H1 (cell line): ENCODE data around the gene CXXC5. TPM values are rescaled to one million over a fixed set of nuclear protein-coding genes. Genes with fewer than 3 reads are reported as not detected.

ENCODE experiments used
- CTCF ChIA-PET: fragments of 300-600 bp; sonication (Branson Sonifier 250); formaldehyde crosslinking; loops from one replicate; lab custom pipeline; 2021; ENCODE audit not compliant: partially characterized antibody; lab: Charles Lee
- POLR2A ChIA-PET: fragments of 300-600 bp; sonication (Branson Sonifier 250); formaldehyde crosslinking; loops from one replicate; lab custom pipeline; 2021; ENCODE audit warnings: inconsistent platforms; ENCODE audit not compliant: partially characterized antibody; lab: Charles Lee
- DNase-seq, 2 experiments: peaks; one replicate each; pipeline versions ENCODE4 v3.0.0 to v3.0.0-alpha.2; 2010 to 2022; ENCODE audit warnings: low spot score in 2 of 2, low read depth in 1 of 2, mixed read lengths in 1 of 2
- FAIRE-seq: peaks from 2 replicates; lab custom pipeline; 2011; peaks lifted over from hg19 to GRCh38; lab: Jason Lieb, UNC
- H2AFZ ChIP-seq: 2 replicates; pipeline ENCODE4 v1.8.1; 2012; ENCODE audit warnings: low read length, inconsistent platforms
- H2AK5ac ChIP-seq: 2 replicates; pipeline ENCODE4 v1.6.1; 2013; ENCODE audit warnings: low read depth, low read length
- H2BK120ac ChIP-seq: replicated peaks from 2 replicates; pipeline ENCODE3; 2013; ENCODE audit warnings: low read depth, low read length, inconsistent platforms
- H2BK12ac ChIP-seq: 2 replicates; pipeline ENCODE4 v1.6.1; 2013; ENCODE audit warnings: low read depth, low read length
- H2BK15ac ChIP-seq: 2 replicates; pipeline ENCODE4 v1.6.1; 2013; ENCODE audit warnings: low read length
- H2BK20ac ChIP-seq: 2 replicates; pipeline ENCODE4 v1.6.1; 2013; ENCODE audit warnings: low read length
- H2BK5ac ChIP-seq: 2 replicates; pipeline ENCODE4 v1.6.1; 2013; ENCODE audit warnings: low read depth, low read length
- H3K14ac ChIP-seq: 2 replicates; pipeline ENCODE4 v1.6.1; 2013; ENCODE audit warnings: inconsistent platforms; ENCODE audit not compliant: insufficient read length
- H3K18ac ChIP-seq: 2 replicates; pipeline ENCODE4 v1.6.1; 2013; ENCODE audit warnings: low read length; ENCODE audit errors: extremely low read depth
- H3K23ac ChIP-seq: 2 replicates; pipeline ENCODE4 v1.6.1; 2013; ENCODE audit warnings: inconsistent platforms; ENCODE audit not compliant: insufficient read length
- H3K23me2 ChIP-seq: 2 replicates; pipeline ENCODE4 v1.6.1; 2013; ENCODE audit warnings: low read depth, low read length
- H3K27ac ChIP-seq: 2 replicates; pipeline ENCODE4 v1.6.1; 2011; ENCODE audit warnings: low read depth, low read length, inconsistent platforms
- H3K27me3 ChIP-seq, 4 experiments: replicated peaks in 1 of 4; 1 replicate in 1 of 4; 2 replicates in 3 of 4; pipeline versions ENCODE4 v1.6.1 to v1.8.1; 2011 to 2013; ENCODE audit warnings: low read length in 3 of 4, mild to moderate bottlenecking in 3 of 4, inconsistent platforms in 2 of 4, mixed read lengths in 2 of 4, moderate library complexity in 1 of 4; ENCODE audit not compliant: control insufficient read depth in 3 of 4, insufficient read depth in 3 of 4; ENCODE audit errors: extremely low read depth in 1 of 4
- H3K36me3 ChIP-seq, 4 experiments: 2 replicates each; pipeline versions ENCODE4 v1.6.1 to v1.8.1; 2011 to 2013; ENCODE audit warnings: mild to moderate bottlenecking in 4 of 4, low read length in 3 of 4, moderate library complexity in 2 of 4, control low read depth in 1 of 4, inconsistent platforms in 1 of 4; ENCODE audit not compliant: insufficient read depth in 4 of 4, control insufficient read depth in 2 of 4
- H3K4ac ChIP-seq: replicated peaks from 2 replicates; pipeline ENCODE3; 2013; ENCODE audit warnings: low read length, low read depth, mixed read lengths, inconsistent platforms; ENCODE audit not compliant: insufficient read length
- H3K4me1 ChIP-seq, 4 experiments: replicated peaks in 1 of 4; 1 replicate in 1 of 4; 2 replicates in 3 of 4; pipeline versions ENCODE4 v1.6.1 to v1.8.1; 2011 to 2013; ENCODE audit warnings: low read length in 3 of 4, inconsistent platforms in 2 of 4, mixed read lengths in 1 of 4; ENCODE audit not compliant: insufficient read depth in 4 of 4, control insufficient read depth in 3 of 4
- H3K4me2 ChIP-seq, 2 experiments: 2 replicates each; pipeline versions ENCODE4 v1.6.1 to v1.8.1; 2011 to 2013; ENCODE audit warnings: low read depth in 2 of 2, low read length in 2 of 2, control low read depth in 1 of 2, inconsistent platforms in 1 of 2, mild to moderate bottlenecking in 1 of 2; ENCODE audit not compliant: insufficient read depth in 1 of 2
- H3K4me3 ChIP-seq, 4 experiments: fragments of 200-600, 300-600 bp in 1 of 4; sonication (generic), shearing (Covaris generic), sonication (Bioruptor Twin) in 1 of 4; 2 replicates each; pipeline versions ENCODE4 v1.5.1 to v1.8.1; 2011 to 2016; ENCODE audit warnings: low read length in 4 of 4, low read depth in 3 of 4, control low read depth in 2 of 4, inconsistent platforms in 2 of 4, mild to moderate bottlenecking in 2 of 4, mixed read lengths in 1 of 4, moderate library complexity in 1 of 4; ENCODE audit not compliant: insufficient read depth in 2 of 4; ENCODE audit errors: extremely low read depth in 1 of 4
- H3K56ac ChIP-seq: replicated peaks from 2 replicates; pipeline ENCODE3; 2013; ENCODE audit warnings: low read depth, mild to moderate bottlenecking, mixed read lengths, low read length, inconsistent platforms; ENCODE audit not compliant: insufficient read length
- H3K79me1 ChIP-seq: 2 replicates; pipeline ENCODE4 v1.6.1; 2013; ENCODE audit warnings: low read depth, low read length, control low read depth
- H3K79me2 ChIP-seq, 2 experiments: 2 replicates each; pipeline versions ENCODE4 v1.6.1 to v1.8.1; 2012 to 2013; ENCODE audit warnings: low read length in 2 of 2, mild to moderate bottlenecking in 2 of 2, inconsistent platforms in 1 of 2; ENCODE audit not compliant: insufficient read depth in 2 of 2, control insufficient read depth in 1 of 2
- H3K9ac ChIP-seq, 4 experiments: replicated peaks in 1 of 4; 1 replicate in 1 of 4; 2 replicates in 3 of 4; pipeline versions ENCODE4 v1.6.1 to v1.8.1; 2011 to 2013; ENCODE audit warnings: low read depth in 3 of 4, low read length in 3 of 4, control low read depth in 2 of 4, mild to moderate bottlenecking in 2 of 4, moderate library complexity in 2 of 4, inconsistent platforms in 1 of 4; ENCODE audit errors: extremely low read depth in 1 of 4
- H3K9me3 ChIP-seq, 2 experiments: 2 replicates each; pipeline versions ENCODE4 v1.6.1 to v1.8.1; 2012 to 2013; ENCODE audit warnings: mild to moderate bottlenecking in 2 of 2, moderate library complexity in 2 of 2, control low read depth in 1 of 2, inconsistent platforms in 1 of 2, low read depth in 1 of 2, low read length in 1 of 2, mixed read lengths in 1 of 2; ENCODE audit not compliant: insufficient read depth in 2 of 2
- H4K20me1 ChIP-seq, 2 experiments: replicated peaks in 1 of 2; 2 replicates each; pipeline versions ENCODE3 to v1.8.1; 2011 to 2013; ENCODE audit warnings: inconsistent platforms in 2 of 2, low read length in 2 of 2, mild to moderate bottlenecking in 1 of 2; ENCODE audit not compliant: insufficient read depth in 2 of 2, control insufficient read depth in 1 of 2
- H4K5ac ChIP-seq: 2 replicates; pipeline ENCODE4 v1.6.1; 2013; ENCODE audit warnings: low read length, low read depth, mixed read lengths, inconsistent platforms; ENCODE audit not compliant: insufficient read length
- H4K8ac ChIP-seq: 2 replicates; pipeline ENCODE4 v1.8.0; 2013; ENCODE audit warnings: mild to moderate bottlenecking, moderate library complexity, low read length, inconsistent platforms; ENCODE audit not compliant: insufficient read depth; ENCODE audit errors: extremely low read depth
- H4K91ac ChIP-seq: replicated peaks from 2 replicates; pipeline ENCODE3; 2013; ENCODE audit warnings: low read length, mixed read lengths, inconsistent platforms; ENCODE audit not compliant: insufficient read length
- CHD1 ChIP-seq: IDR thresholded peaks from 2 replicates; pipeline ENCODE4 v1.6.1; 2012; ENCODE audit warnings: low read depth, low read length, improper control_type of control experiment
- HDAC2 ChIP-seq, 2 experiments: fragments of 300-600 bp in 1 of 2; sonication (generic) in 1 of 2; IDR thresholded peaks; 2 replicates each; pipeline ENCODE4 v1.6.1; 2011 to 2012; ENCODE audit warnings: low read depth in 2 of 2, low read length in 2 of 2, mild to moderate bottlenecking in 2 of 2, moderate library complexity in 2 of 2, borderline replicate concordance in 1 of 2, inconsistent platforms in 1 of 2
- YY1 ChIP-seq: IDR thresholded peaks from 2 replicates; pipeline ENCODE4 v1.6.1; 2011; ENCODE audit warnings: low read depth, mild to moderate bottlenecking, low read length
- WGBS, 2 experiments: shearing (Covaris generic) in 1 of 2; methylation state at CpG; one replicate each; pipeline versions ENCODE4 v1.1.6 to v1.1.7; 2013 to 2015; ENCODE audit warnings: low lambda C conversion rate in 2 of 2, mixed read lengths in 2 of 2, inconsistent platforms in 1 of 2, low coverage in 1 of 2, missing lambda C conversion rate in 1 of 2; ENCODE audit not compliant: insufficient replicate concordance in 2 of 2, insufficient coverage in 1 of 2, insufficient read length in 1 of 2; ENCODE audit errors: extremely low coverage in 1 of 2, missing lambda C conversion rate in 1 of 2; 5-methylcytosine and 5-hydroxymethylcytosine counted together
- polyA plus RNA-seq, 7 experiments: library from polyadenylated mRNA; depleted of rRNA in 3 of 7; stranded (reverse) in 5 of 7; unstranded in 2 of 7; fragments of >200 nt in 5 of 7; fragments of 200-250 nt in 2 of 7; gene quantifications; 1 replicate in 5 of 7; 2 replicates in 1 of 7; 4 replicates in 1 of 7; pipeline versions ENCODE4 v1.2.1 to v1.2.3, GENCODE V29; 2011 to 2013; ENCODE audit warnings: missing spikeins in 2 of 7, mixed read lengths in 2 of 7
- total RNA-seq: library from RNA; stranded (reverse); fragmentation: NEBNext Ultra II Directional; extraction: Animal tissue kit (Norgen Biotek cat#: 25700); gene quantifications from 2 replicates; pipeline ENCODE4 v1.2.1, GENCODE V29; 2021

The CXXC5 gene
- total and polyA plus RNA-seq, 2 of the 8 experiments (the other 6 are each of a cell fraction or from before 2014, with no cell fraction given), result 61.4 to 74.0 TPM

DNA sequence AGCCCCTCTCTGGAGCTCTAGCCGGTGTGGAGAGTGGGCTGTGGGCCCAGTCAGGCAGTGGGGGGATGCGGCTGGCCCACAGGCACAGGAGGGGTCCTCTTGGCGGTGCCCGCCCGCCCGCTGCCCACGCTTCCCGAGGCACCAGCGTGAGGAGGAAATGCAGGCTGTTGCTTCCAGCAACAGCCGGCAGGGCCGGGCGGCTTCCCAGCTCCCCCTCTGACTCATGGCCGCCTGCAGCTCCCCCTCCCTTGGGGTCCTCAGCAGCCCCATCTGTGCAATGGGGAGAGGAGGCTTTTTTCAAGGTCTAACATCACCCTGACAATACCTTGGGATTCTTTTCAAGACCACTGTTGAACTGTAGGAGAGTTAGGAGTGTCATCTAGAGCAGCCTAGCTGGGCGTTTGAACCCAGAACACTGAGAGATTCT is 10.4 kb downstream of the CXXC5 start:
- Histone ChIP-seq H3K56ac (no peak overlapping the region), H3K79me1 (peaks cover 47% of the 10 kb centered on the region)
- POLR2A ChIA-PET, result interaction anchor here (0.7 to 4.0 kb wide), 11 partner anchors 9 to 117 kb away, joined by 3 to 31 read pairs (median 4); partner anchors contain the start of gene CXXC5

More for the DNA sequence above, 10.4 kb downstream of the CXXC5 start:
- Histone ChIP-seq H3K23me2 (no peaks in the 10 kb centered on the region; the same call in 1 of the 2 replicates), H4K20me1 (peaks cover 65 to 75% of the 10 kb centered on the region in 2 experiments), H3K36me3 (no peaks in the 10 kb centered on the region), H3K23ac (no peak overlapping the region), H3K9me3 (no peaks in the 10 kb centered on the region), H4K5ac (no peak overlapping the region), H2AK5ac (no peak overlapping the region), H3K27ac (no peak overlapping the region), H3K9ac (no peak overlapping the region), H2BK120ac (no peak overlapping the region), H3K18ac (no peak overlapping the region), H3K4ac (no peak overlapping the region), H4K8ac (no peak overlapping the region; the same call in 1 of the 2 replicates), H3K4me2 (0 out of 4 replicates have a peak overlapping the region, but pooled peaks of 1 of the 2 experiments have one; percentile 21), H3K27me3 (no peaks in the 10 kb centered on the region), H3K14ac (no peak overlapping the region), H4K91ac (no peak overlapping the region), H2BK20ac (no peak overlapping the region), H3K79me2 (peaks cover 33 to 97% of the 10 kb centered on the region in 2 experiments), H2AFZ (no peak overlapping the region), H2BK15ac (no peak overlapping the region), H3K4me3 (no peak overlapping the region), H2BK12ac (0 out of 2 replicates have a peak overlapping the region, but pooled peaks have one; percentile 75), H2BK5ac (peak overlapping the region; percentile 20; the same call in 1 of the 2 replicates), H3K4me1 (peaks cover 13 to 77% (median 64%) of the 10 kb centered on the region in 4 experiments)
- CTCF ChIA-PET, result interaction anchor here (0.9 to 6.4 kb wide), 12 partner anchors 8 to 107 kb away, joined by 3 to 77 read pairs (median 6); no protein-coding TSS in a partner anchor
- TF ChIP-seq CHD1 (no peak), YY1 (0 out of 2 replicates have a peak, but pooled peaks have one; percentile 40), HDAC2 (IDR thresholded peaks at IDR 0.05; ENCODE audit: borderline replicate concordance in 1 of 2, low read depth in 2 of 2, low read length in 2 of 2) (no peak)
- no peak for FAIRE-seq
- no peak for DNase-seq
- WGBS, 2 experiments, result 70% methylated on average over 14 of the region's 14 CpGs; no CpG with 5 or more reads in 1 of the 2 experiments
